HG03103 (cell line): ENCODE results near the gene TGM6.

Experiments used
- ATAC-seq: cut with Tn5 transposase; IDR thresholded peaks from one replicate; pipeline ENCODE4 v1.9.1; 2021; ENCODE audit warnings: low read depth; ENCODE audit not compliant: unreplicated experiment

The TGM6 gene

DNA sequence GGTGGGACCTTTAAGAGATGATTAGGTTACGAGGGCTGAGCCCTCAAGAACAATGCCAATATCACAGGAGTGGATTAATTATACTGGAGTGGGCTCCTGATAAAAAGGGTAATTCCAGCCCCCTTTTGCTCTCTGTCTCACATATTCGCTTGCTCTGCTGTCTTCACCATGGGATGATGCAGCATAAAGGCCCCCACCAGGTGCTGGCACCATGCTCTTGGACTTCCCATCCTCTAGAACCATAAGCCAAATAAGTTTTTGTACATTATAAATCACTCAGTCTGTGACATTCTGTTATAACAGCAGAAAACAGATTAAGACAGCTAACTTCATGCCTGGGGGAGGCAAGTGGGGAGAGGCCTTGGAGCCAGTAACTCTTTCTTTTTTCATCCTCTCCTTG lies 99.7 kb downstream of the TGM6 start:
- no peak for ATAC-seq
